Endothelial cell of umbilical vein (primary cell): ENCODE results near the gene HOXA4. TPM values are rescaled to one million over a fixed set of nuclear protein-coding genes. Genes with fewer than 3 reads are reported as not detected.

Experiments
- BruUV-seq: library from RNA; stranded (reverse); fragments of 400-500 nt; replicated peaks from 2 replicates; lab custom pipeline; 2021; lab: Mats Ljungman, UMichigan
- CTCF ChIA-PET: fragments of 300-600, 350-600 bp; sonication (Branson Sonifier 250); formaldehyde crosslinking; loops from one replicate; lab custom pipeline; 2021; ENCODE audit warnings: antibody characterized with exemption, inconsistent platforms; lab: Charles Lee
- POLR2A ChIA-PET: fragments of 300-600, 350-600 bp; sonication (Branson Sonifier 250); formaldehyde crosslinking; loops from one replicate; lab custom pipeline; 2021; ENCODE audit warnings: antibody characterized with exemption, inconsistent platforms; lab: Charles Lee
- DNase-seq: peaks from one replicate; pipeline ENCODE4 v3.0.0-alpha.2; 2011; ENCODE audit warnings: low read depth, low spot score
- FAIRE-seq: peaks from 2 replicates; lab custom pipeline; 2011; peaks lifted over from hg19 to GRCh38; lab: Jason Lieb, UNC
- H2AFZ ChIP-seq: 2 replicates; pipeline ENCODE4 v1.6.0; 2012; ENCODE audit warnings: low read depth, low read length, control low read depth, inconsistent platforms
- H3K27ac ChIP-seq: 2 replicates; pipeline ENCODE4 v1.5.1; 2011; ENCODE audit warnings: low read depth, mild to moderate bottlenecking, control low read depth, low read length, moderate library complexity; ENCODE audit not compliant: insufficient read depth
- H3K27me3 ChIP-seq, 2 experiments: 2 replicates each; pipeline versions ENCODE4 v1.6.0 to v1.6.1; 2011; ENCODE audit warnings: low read length in 2 of 2, mixed read lengths in 1 of 2; ENCODE audit not compliant: control insufficient read depth in 2 of 2, insufficient read depth in 2 of 2
- H3K36me3 ChIP-seq, 2 experiments: 2 replicates in 1 of 2; 3 replicates in 1 of 2; pipeline ENCODE4 v1.5.1; 2011; ENCODE audit warnings: low read length in 2 of 2, mild to moderate bottlenecking in 1 of 2, moderate library complexity in 1 of 2; ENCODE audit not compliant: control insufficient read depth in 2 of 2, insufficient read depth in 2 of 2; ENCODE audit errors: extremely low read depth in 1 of 2
- H3K4me1 ChIP-seq: 3 replicates; pipeline ENCODE4 v1.5.1; 2011; ENCODE audit warnings: mild to moderate bottlenecking, low read length; ENCODE audit not compliant: control insufficient read depth, insufficient read depth; ENCODE audit errors: extremely low read depth
- H3K4me2 ChIP-seq: 2 replicates; pipeline ENCODE4 v1.6.1; 2011; ENCODE audit warnings: low read length, control low read depth, mixed read lengths; ENCODE audit not compliant: insufficient read depth
- H3K4me3 ChIP-seq, 3 experiments: fragments of 200-600 bp in 1 of 3; sonication (generic), shearing (Covaris generic) in 1 of 3; replicated peaks in 1 of 3; 2 replicates each; pipeline ENCODE4 v1.5.1; 2011 to 2016; ENCODE audit warnings: control low read depth in 3 of 3, low read length in 3 of 3, mild to moderate bottlenecking in 2 of 3, inconsistent platforms in 1 of 3, low read depth in 1 of 3, moderate library complexity in 1 of 3; ENCODE audit not compliant: insufficient read depth in 1 of 3
- H3K79me2 ChIP-seq: 2 replicates; pipeline ENCODE4 v1.6.0; 2012; ENCODE audit warnings: low read length, inconsistent platforms; ENCODE audit not compliant: control insufficient read depth, insufficient read depth
- H3K9ac ChIP-seq: replicated peaks from 2 replicates; pipeline ENCODE3; 2011; ENCODE audit warnings: low read length, control low read depth; ENCODE audit not compliant: insufficient read depth; ENCODE audit errors: extremely low read depth
- H3K9me1 ChIP-seq: replicated peaks from 3 replicates; pipeline ENCODE4 v1.6.0; 2011; ENCODE audit warnings: mild to moderate bottlenecking, low read length; ENCODE audit not compliant: control insufficient read depth, insufficient read depth; ENCODE audit errors: extremely low read depth
- H3K9me3 ChIP-seq: replicated peaks from 2 replicates; pipeline ENCODE4 v1.5.1; 2012; ENCODE audit warnings: low read length, inconsistent platforms; ENCODE audit not compliant: control insufficient read depth, insufficient read depth
- H4K20me1 ChIP-seq: replicated peaks from 2 replicates; pipeline ENCODE3; 2011; ENCODE audit warnings: mild to moderate bottlenecking, low read length; ENCODE audit not compliant: control insufficient read depth, insufficient read depth; ENCODE audit errors: extremely low read depth
- EZH2 ChIP-seq: IDR thresholded peaks from 2 replicates; pipeline ENCODE4 v1.6.1; 2012; ENCODE audit warnings: borderline replicate concordance, low read depth, mild to moderate bottlenecking, moderate library complexity, low read length, inconsistent platforms; ENCODE audit not compliant: severe bottlenecking
- FOS ChIP-seq: IDR thresholded peaks from 2 replicates; pipeline ENCODE4 v1.6.1; 2011; ENCODE audit warnings: mild to moderate bottlenecking, low read length, moderate library complexity, borderline replicate concordance; ENCODE audit not compliant: insufficient read depth
- GATA2 ChIP-seq: IDR thresholded peaks from 2 replicates; pipeline ENCODE4 v1.7.0; 2011; ENCODE audit warnings: low read depth, mild to moderate bottlenecking, moderate library complexity, mixed read lengths, low read length; ENCODE audit not compliant: insufficient read length, insufficient read depth
- POLR2A ChIP-seq: IDR thresholded peaks from 2 replicates; pipeline ENCODE4 v1.6.1; 2012; ENCODE audit warnings: low read depth, mild to moderate bottlenecking, control low read depth, low read length
- POLR2AphosphoS5 ChIP-seq: IDR thresholded peaks from 2 replicates; pipeline ENCODE4 v1.6.1; 2012; ENCODE audit warnings: low read depth, mild to moderate bottlenecking, control low read depth, low read length, moderate library complexity; ENCODE audit not compliant: insufficient read depth
- dilution Hi-C: fragments of 300-500 bp; cut with MboI; formaldehyde crosslinking; loops from one replicate; pipeline ENCODE4 v1.15.0; 2019; ENCODE audit warnings: low sequenced_read_pairs; ENCODE audit not compliant: extremely low pct_ligation_motif_present
- intact Hi-C: fragments of 100-400 bp; cut with micrococcal nuclease; formaldehyde crosslinking; loops from one replicate; pipeline ENCODE4 v1.10.0; 2022
- polyA plus RNA-seq, 4 experiments: library from polyadenylated mRNA; depleted of rRNA in 3 of 4; stranded (reverse) in 3 of 4; unstranded in 1 of 4; fragments of >200 nt; gene quantifications; 2 replicates each; pipeline versions ENCODE4 v1.2.1 to v1.2.3, GENCODE V29; 2011 to 2012; ENCODE audit warnings: missing spikeins in 1 of 4
- total RNA-seq: library from RNA; stranded (reverse); gene quantifications from 2 replicates; pipeline ENCODE4 v1.2.3, GENCODE V29; 2021

HOXA4 gene
- total and polyA plus RNA-seq, 2 donors (not counting 3 experiments of a cell fraction or from before 2014, with no cell fraction given), result 4.9 to 8.1 TPM

GRCh38 chr7:27123477-27124053 is 7.0 kb downstream of the HOXA4 start:
- CTCF ChIA-PET, result interaction anchor here (1.2 to 9.1 kb wide), 3 partner anchors 17 to 27 kb away, joined by 3 to 70 read pairs (median 3); no protein-coding TSS in a partner anchor
- Histone ChIP-seq H4K20me1 (no peaks in the 10 kb centered on the region), H3K79me2 (peaks cover 68% of the 10 kb centered on the region), H3K4me1 (peaks cover 80% of the 10 kb centered on the region), H3K9me3 (no peaks in the 10 kb centered on the region), H3K27ac (peak overlapping the region; percentile 96), H3K9me1 (no peaks in the 10 kb centered on the region), H3K27me3 (no peaks in the 10 kb centered on the region), H3K9ac (peak overlapping the region; percentile 81), H3K4me3 (peak overlapping the region in 1 of 3 experiments; percentile 68), H2AFZ (no peak overlapping the region), H3K36me3 (peaks cover 0 to 4% of the 10 kb centered on the region in 2 experiments), H3K4me2 (peak overlapping the region; percentile 92)
- DNase-seq, result no peak
- TF ChIP-seq POLR2A, result peak; percentile 50
- TF ChIP-seq EZH2, result no peak
- intact Hi-C loops (loop anchor here (1.0 kb wide), 1 partner anchor 8 kb away; no protein-coding TSS in a partner anchor), dilution Hi-C loops (no loop called here)
- peak; percentile 4 for FAIRE-seq
- no TSS peak for BruUV-seq
- POLR2A ChIA-PET, result no interaction called here

GRCh38 chr7:27123007-27123476 is 7.5 kb downstream of the HOXA4 start:
- CTCF ChIA-PET, result interaction anchor here (0.7 to 9.1 kb wide), 4 partner anchors 16 to 24 kb away, joined by 3 to 70 read pairs (median 3); no protein-coding TSS in a partner anchor
- H3K4me3 ChIP-seq, result peak overlapping the region in 2 of 3 experiments; percentile 12 to 68
- DNase-seq (no peak), FAIRE-seq (peak; percentile 35)
- no peak overlapping the region for H2AFZ ChIP-seq
- BruUV-seq, result no TSS peak
- dilution Hi-C loops (no loop called here), intact Hi-C loops (no loop called here)
- H3K27me3 ChIP-seq, result no peaks in the 10 kb centered on the region
- peak overlapping the region; percentile 92 for H3K4me2 ChIP-seq
- peak overlapping the region; percentile 81 for H3K9ac ChIP-seq
- H3K27ac ChIP-seq, result peak overlapping the region; percentile 96
- no peaks in the 10 kb centered on the region for H3K9me3 ChIP-seq
- no peak for TF ChIP-seq POLR2AphosphoS5
- TF ChIP-seq POLR2A, result no peak
- no peak for TF ChIP-seq FOS
- TF ChIP-seq GATA2, result no peak
- no peaks in the 10 kb centered on the region for H3K9me1 ChIP-seq
- H3K36me3 ChIP-seq, result peaks cover 0 to 3% of the 10 kb centered on the region in 2 experiments
- H3K79me2 ChIP-seq, result peaks cover 68% of the 10 kb centered on the region
- POLR2A ChIA-PET, result interaction anchor here (1.2 kb wide), 1 partner anchor 24 kb away, joined by 4 read pairs; no protein-coding TSS in a partner anchor
- peaks cover 85% of the 10 kb centered on the region for H3K4me1 ChIP-seq
- H4K20me1 ChIP-seq, result no peaks in the 10 kb centered on the region
